Endodermal cell (in vitro differentiated cells): ENCODE measurements around the gene TMBIM6. TPM values are rescaled to one million over a fixed set of nuclear protein-coding genes. Genes with fewer than 3 reads are reported as not detected.
A peak's percentile ranks its signal among the peaks of the same experiment; 100 is the strongest.
"Not testable (repeated sequence)": the region's sequence is repeated elsewhere in the genome, so short reads cannot be mapped to it uniquely, and the experiment has no call there.

Experiments used
- DNase-seq: peaks from one replicate; pipeline ENCODE4 v3.0.0-alpha.2; 2017
- H3K27ac ChIP-seq: 2 replicates; pipeline ENCODE4 v1.5.1; 2013; ENCODE audit warnings: mild to moderate bottlenecking, low read depth, low read length, moderate library complexity
- H3K27me3 ChIP-seq: 2 replicates; pipeline ENCODE4 v1.6.1; 2013; ENCODE audit warnings: mild to moderate bottlenecking, low read length, moderate library complexity; ENCODE audit not compliant: insufficient read depth, control insufficient read depth, poor library complexity, severe bottlenecking
- H3K36me3 ChIP-seq: 2 replicates; pipeline ENCODE4 v1.7.0; 2013; ENCODE audit warnings: mild to moderate bottlenecking, low read length, moderate library complexity; ENCODE audit not compliant: control insufficient read depth, insufficient read depth
- H3K4me1 ChIP-seq: one replicate; pipeline ENCODE4 v1.7.0; 2013; ENCODE audit warnings: low read length; ENCODE audit not compliant: control insufficient read depth, insufficient read depth
- H3K4me3 ChIP-seq: 2 replicates; pipeline ENCODE4 v1.5.1; 2013; ENCODE audit warnings: mild to moderate bottlenecking, low read length, moderate library complexity
- H3K9ac ChIP-seq: 2 replicates; pipeline ENCODE4 v1.6.1; 2013; ENCODE audit warnings: mild to moderate bottlenecking, low read length, moderate library complexity; ENCODE audit not compliant: poor library complexity, severe bottlenecking; ENCODE audit errors: extremely low read depth
- H3K9me3 ChIP-seq: 2 replicates; pipeline ENCODE4 v1.6.1; 2013; ENCODE audit warnings: mild to moderate bottlenecking, low read length, moderate library complexity; ENCODE audit not compliant: control insufficient read depth
- H3K27ac Mint-ChIP-seq: 2 replicates; pipeline ENCODE4 v1.8.0; 2020; ENCODE audit warnings: mixed read lengths
- H3K27me3 Mint-ChIP-seq: 2 replicates; pipeline ENCODE4 v1.8.0; 2021; ENCODE audit warnings: mild to moderate bottlenecking, mixed read lengths; ENCODE audit not compliant: insufficient read depth
- H3K36me3 Mint-ChIP-seq: 2 replicates; pipeline ENCODE4 v1.8.0; 2020; ENCODE audit warnings: low read depth, mixed read lengths
- H3K4me1 Mint-ChIP-seq: 2 replicates; pipeline ENCODE4 v1.8.0; 2020; ENCODE audit warnings: mixed read lengths
- H3K4me3 Mint-ChIP-seq: 2 replicates; pipeline ENCODE4 v1.8.0; 2020; ENCODE audit warnings: mild to moderate bottlenecking, moderate library complexity, mixed read lengths
- H3K9me3 Mint-ChIP-seq: 2 replicates; pipeline ENCODE4 v1.8.0; 2020; ENCODE audit warnings: mild to moderate bottlenecking, mixed read lengths
- WGBS, 2 experiments: methylation state at CpG; one replicate each; pipeline versions ENCODE4 v1.1.5 to v1.1.7; 2013; ENCODE audit warnings: missing lambda C conversion rate in 2 of 2, mixed read lengths in 1 of 2; ENCODE audit not compliant: insufficient coverage in 1 of 2, insufficient read length in 1 of 2; 5-methylcytosine and 5-hydroxymethylcytosine counted together
- total RNA-seq, 2 donors: library from RNA; stranded (reverse); fragmentation: NEBNext Ultra II Directional in 1 of 2; extraction: Animal tissue kit (Norgen Biotek cat#: 25700) in 1 of 2; gene quantifications; 2 replicates in 1 of 2; 3 replicates in 1 of 2; pipeline ENCODE4 v1.2.1, GENCODE V29; 2021
- TF ChIP-seq, protein P1 (sequence below): fragments of 200-600 bp; sonication (generic); conservative IDR thresholded peaks from 2 replicates; pipeline ENCODE4 v1.5.0; 2021; ENCODE audit warnings: antibody characterized with exemption, mild to moderate bottlenecking

TMBIM6 gene
- total RNA-seq, 2 donors from 2014 or later: 426 to 455 TPM

DNA sequence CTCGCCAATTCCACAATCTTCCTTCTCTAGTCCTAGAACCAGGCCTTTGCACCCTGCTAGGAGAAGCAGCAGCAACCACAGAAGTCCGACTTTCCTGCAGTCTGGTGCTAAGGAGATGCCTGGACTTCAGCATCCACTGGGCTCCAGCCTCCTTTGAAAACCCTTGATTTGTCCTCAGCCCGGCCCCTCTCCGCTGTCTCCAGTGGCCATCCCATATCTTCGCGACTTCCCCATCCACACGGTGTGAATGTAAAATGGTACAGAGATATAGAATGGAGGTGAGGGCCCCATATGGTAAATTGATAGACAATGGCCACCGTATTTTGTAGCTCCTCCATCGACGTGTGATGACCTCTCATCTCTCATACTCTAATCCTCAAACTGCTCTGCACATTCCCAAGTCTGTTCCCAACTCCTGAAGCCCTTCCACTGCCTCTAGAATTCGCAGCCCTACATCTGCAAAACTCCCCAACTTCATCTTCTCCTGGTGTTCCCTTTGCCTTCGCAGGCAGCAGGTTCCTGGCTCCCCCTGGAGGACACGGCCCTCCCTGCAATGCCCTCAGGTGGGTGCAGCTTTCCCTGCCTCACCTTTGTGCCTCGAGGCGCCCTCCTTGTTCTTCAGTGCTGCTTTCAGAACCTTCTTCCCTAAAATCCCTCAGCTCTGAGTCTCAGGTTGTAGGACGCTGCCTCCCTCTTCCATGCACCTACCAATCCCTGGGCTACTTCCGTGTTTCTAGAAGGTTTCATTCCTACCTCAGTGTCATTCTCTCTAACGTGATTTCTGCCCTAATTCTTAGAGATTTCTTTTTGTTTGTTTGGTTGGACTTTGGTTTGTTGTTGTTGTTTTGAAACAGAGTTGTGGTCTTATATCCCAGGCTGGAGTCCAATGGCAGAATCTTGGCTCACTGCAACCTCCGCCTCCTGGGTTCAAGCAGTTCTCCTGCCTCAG, 36.7 kb downstream of the TMBIM6 start:
- no peak overlapping the region for H3K27ac Mint-ChIP-seq

DNA sequence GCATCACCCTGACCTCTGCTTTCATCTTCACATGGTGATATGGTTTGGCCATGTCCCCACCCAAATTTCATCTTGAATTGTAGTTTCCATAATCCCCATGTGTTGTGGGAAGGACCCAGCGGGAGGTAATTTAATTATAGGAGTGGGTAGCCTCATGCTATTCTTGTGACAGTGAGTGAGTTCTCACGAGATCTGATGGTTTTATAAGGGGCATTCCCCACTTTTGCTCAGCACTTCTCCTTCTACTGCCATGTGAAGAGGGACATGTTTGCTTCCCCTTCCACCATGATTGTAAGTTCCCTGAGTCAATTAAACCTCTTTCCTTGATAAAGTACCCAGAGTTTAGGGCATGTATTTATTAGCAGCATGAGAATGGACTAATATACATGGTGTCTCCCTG, 38.2 kb downstream of the TMBIM6 start:
- Mint-ChIP-seq H3K4me1 (peaks cover 10% of the 10 kb centered on the region), H3K9me3 (no peaks in the 10 kb centered on the region), H3K36me3 (no peaks in the 10 kb centered on the region), H3K4me3 (no peak overlapping the region), H3K27ac (no peak overlapping the region), H3K27me3 (peaks cover 29% of the 10 kb centered on the region)
- TF ChIP-seq, protein P1, sequence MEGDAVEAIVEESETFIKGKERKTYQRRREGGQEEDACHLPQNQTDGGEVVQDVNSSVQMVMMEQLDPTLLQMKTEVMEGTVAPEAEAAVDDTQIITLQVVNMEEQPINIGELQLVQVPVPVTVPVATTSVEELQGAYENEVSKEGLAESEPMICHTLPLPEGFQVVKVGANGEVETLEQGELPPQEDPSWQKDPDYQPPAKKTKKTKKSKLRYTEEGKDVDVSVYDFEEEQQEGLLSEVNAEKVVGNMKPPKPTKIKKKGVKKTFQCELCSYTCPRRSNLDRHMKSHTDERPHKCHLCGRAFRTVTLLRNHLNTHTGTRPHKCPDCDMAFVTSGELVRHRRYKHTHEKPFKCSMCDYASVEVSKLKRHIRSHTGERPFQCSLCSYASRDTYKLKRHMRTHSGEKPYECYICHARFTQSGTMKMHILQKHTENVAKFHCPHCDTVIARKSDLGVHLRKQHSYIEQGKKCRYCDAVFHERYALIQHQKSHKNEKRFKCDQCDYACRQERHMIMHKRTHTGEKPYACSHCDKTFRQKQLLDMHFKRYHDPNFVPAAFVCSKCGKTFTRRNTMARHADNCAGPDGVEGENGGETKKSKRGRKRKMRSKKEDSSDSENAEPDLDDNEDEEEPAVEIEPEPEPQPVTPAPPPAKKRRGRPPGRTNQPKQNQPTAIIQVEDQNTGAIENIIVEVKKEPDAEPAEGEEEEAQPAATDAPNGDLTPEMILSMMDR: no peak
- DNase-seq: no peak
- WGBS, 2 experiments: 67 to 92% methylated on average over 1 to 2 of the region's 2 CpGs
- Histone ChIP-seq H3K4me3 (no peak overlapping the region), H3K4me1 (no peaks in the 10 kb centered on the region), H3K9me3 (no peaks in the 10 kb centered on the region), H3K27ac (no peak overlapping the region), H3K36me3 (no peaks in the 10 kb centered on the region), H3K9ac (no peak overlapping the region), H3K27me3 (peaks cover 5% of the 10 kb centered on the region)

More for the DNA sequence above, 36.7 kb downstream of the TMBIM6 start:
- Histone ChIP-seq H3K27me3 (peaks cover 5% of the 10 kb centered on the region), H3K4me3 (no peak overlapping the region), H3K36me3 (no peaks in the 10 kb centered on the region), H3K9ac (no peak overlapping the region), H3K9me3 (no peaks in the 10 kb centered on the region), H3K27ac (no peak overlapping the region), H3K4me1 (no peaks in the 10 kb centered on the region)
- Mint-ChIP-seq H3K4me3 (no peak overlapping the region), H3K4me1 (peaks cover 10% of the 10 kb centered on the region), H3K36me3 (no peaks in the 10 kb centered on the region), H3K27me3 (peaks cover 17% of the 10 kb centered on the region), H3K9me3 (no peaks in the 10 kb centered on the region)
- TF ChIP-seq, protein P1: peak; percentile 95
- 57 to 63% methylated on average over 8 to 19 of the region's 19 CpGs for WGBS, 2 experiments
- peak; percentile 98 for DNase-seq

DNA sequence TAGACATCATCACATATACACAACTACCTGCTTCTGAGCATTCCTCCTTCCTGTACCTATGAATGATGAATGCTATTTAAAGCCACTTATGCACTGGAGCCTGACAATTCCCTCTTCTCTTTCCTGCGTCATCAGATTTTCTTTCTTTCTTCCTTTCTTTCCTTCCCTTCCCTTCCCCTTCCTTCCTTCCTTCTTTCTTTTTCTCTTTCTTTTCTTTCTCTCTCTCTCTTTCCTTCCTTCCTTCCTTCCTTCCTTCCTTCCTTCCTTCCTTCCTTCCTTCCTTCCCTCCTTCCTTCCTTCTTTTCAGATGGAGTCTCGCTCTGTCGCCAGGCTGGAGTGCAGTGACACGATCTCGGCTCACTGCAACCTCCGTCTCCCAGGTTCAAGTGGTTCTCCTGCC, 39.6 kb downstream of the TMBIM6 start:
- H3K36me3 Mint-ChIP-seq, H3K36me3 ChIP-seq, H3K4me3 Mint-ChIP-seq, H3K9ac ChIP-seq, DNase-seq, H3K27ac ChIP-seq, H3K4me1 ChIP-seq, H3K9me3 ChIP-seq, H3K27me3 ChIP-seq, H3K9me3 Mint-ChIP-seq, H3K27ac Mint-ChIP-seq, H3K4me3 ChIP-seq: not testable (repeated sequence)
- WGBS, 2 experiments: 93 to 94% methylated on average over 6 of the region's 6 CpGs
- peaks cover 10% of the 10 kb centered on the region for H3K4me1 Mint-ChIP-seq
- H3K27me3 Mint-ChIP-seq: peaks cover 29% of the 10 kb centered on the region
